Measurements from ENCODE around the gene IL34. TPM values are rescaled to one million over a fixed set of nuclear protein-coding genes. Genes with fewer than 3 reads are reported as not detected.

The IL34 gene
- total and polyA plus RNA-seq, 2 of the 13 experiments (the other 11 are each of a cell fraction or from before 2014, with no cell fraction given), result 1.2 to 1.3 TPM

DNA sequence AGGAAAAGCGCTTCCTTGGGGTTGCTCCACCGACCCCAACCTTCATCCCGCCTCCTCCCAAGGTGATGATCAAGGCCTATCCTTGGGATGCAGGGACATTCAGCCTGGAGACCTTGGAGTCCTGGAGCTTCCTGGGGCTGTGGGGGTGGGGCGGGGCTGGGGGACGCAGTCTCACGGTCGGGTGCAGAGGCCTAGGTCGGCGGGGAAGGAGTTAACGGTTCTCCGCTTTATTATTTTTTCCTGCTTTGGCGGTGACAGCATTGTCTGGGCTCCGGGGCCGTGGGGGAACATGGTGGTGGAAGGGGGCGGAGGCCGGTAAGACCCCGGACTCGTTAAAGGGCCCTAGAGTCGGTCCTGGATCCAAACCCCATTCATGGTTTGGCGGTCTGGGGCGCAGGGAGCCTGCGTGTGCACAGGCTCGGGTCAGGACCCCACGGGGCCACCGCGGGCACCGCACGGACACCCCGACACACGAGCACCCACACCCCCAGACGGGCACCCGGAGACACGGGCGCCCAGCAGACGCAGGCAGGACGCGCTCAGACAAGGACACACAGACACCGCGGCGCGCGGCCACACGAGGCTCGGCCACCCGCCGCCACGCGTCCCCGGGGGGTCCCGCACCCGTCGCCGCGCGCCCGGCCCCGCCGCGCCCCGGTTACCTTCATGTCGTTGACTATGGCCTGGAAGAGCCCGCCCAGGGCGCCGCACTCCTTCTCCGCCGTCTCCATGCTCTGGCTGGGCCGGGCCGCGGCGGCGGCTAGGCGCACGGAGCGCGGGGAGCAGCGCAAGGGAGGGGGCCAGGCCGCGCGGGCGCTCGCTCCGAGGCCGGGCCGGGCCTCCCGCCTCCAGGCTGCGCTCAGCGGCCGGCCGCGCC, 38.9 kb downstream of the IL34 start (continued):
- TF ChIP-seq, protein P1, sequence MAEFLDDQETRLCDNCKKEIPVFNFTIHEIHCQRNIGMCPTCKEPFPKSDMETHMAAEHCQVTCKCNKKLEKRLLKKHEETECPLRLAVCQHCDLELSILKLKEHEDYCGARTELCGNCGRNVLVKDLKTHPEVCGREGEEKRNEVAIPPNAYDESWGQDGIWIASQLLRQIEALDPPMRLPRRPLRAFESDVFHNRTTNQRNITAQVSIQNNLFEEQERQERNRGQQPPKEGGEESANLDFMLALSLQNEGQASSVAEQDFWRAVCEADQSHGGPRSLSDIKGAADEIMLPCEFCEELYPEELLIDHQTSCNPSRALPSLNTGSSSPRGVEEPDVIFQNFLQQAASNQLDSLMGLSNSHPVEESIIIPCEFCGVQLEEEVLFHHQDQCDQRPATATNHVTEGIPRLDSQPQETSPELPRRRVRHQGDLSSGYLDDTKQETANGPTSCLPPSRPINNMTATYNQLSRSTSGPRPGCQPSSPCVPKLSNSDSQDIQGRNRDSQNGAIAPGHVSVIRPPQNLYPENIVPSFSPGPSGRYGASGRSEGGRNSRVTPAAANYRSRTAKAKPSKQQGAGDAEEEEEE (CRISPR knock-in tag; IDR thresholded peaks at IDR 0.05; ENCODE audit: borderline replicate concordance), result no peak
- no peak for TF ChIP-seq ZNF7 (CRISPR knock-in tag; IDR thresholded peaks at IDR 0.05)
- no peak for TF ChIP-seq ZKSCAN5 (CRISPR knock-in tag; IDR thresholded peaks at IDR 0.05)
- TF ChIP-seq, protein P2, sequence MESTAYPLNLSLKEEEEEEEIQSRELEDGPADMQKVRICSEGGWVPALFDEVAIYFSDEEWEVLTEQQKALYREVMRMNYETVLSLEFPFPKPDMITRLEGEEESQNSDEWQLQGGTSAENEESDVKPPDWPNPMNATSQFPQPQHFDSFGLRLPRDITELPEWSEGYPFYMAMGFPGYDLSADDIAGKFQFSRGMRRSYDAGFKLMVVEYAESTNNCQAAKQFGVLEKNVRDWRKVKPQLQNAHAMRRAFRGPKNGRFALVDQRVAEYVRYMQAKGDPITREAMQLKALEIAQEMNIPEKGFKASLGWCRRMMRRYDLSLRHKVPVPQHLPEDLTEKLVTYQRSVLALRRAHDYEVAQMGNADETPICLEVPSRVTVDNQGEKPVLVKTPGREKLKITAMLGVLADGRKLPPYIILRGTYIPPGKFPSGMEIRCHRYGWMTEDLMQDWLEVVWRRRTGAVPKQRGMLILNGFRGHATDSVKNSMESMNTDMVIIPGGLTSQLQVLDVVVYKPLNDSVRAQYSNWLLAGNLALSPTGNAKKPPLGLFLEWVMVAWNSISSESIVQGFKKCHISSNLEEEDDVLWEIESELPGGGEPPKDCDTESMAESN (CRISPR knock-in tag; conservative IDR thresholded peaks at IDR 0.05), result 0 out of 2 replicates have a peak, but pooled peaks have one; percentile 64
- TF ChIP-seq ZNF367 (CRISPR knock-in tag; IDR thresholded peaks at IDR 0.05; ENCODE audit: borderline replicate concordance), result no peak
- no peak for TF ChIP-seq NKX3-1 (CRISPR knock-in tag; IDR thresholded peaks at IDR 0.05)
- TF ChIP-seq, protein P3, sequence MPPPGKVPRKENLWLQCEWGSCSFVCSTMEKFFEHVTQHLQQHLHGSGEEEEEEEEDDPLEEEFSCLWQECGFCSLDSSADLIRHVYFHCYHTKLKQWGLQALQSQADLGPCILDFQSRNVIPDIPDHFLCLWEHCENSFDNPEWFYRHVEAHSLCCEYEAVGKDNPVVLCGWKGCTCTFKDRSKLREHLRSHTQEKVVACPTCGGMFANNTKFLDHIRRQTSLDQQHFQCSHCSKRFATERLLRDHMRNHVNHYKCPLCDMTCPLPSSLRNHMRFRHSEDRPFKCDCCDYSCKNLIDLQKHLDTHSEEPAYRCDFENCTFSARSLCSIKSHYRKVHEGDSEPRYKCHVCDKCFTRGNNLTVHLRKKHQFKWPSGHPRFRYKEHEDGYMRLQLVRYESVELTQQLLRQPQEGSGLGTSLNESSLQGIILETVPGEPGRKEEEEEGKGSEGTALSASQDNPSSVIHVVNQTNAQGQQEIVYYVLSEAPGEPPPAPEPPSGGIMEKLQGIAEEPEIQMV (CRISPR knock-in tag; IDR thresholded peaks at IDR 0.05; ENCODE audit: low read depth), result no peak
- no peak for TF ChIP-seq YEATS2 (CRISPR knock-in tag; IDR thresholded peaks at IDR 0.05; ENCODE audit: borderline replicate concordance)
- TF ChIP-seq PCBP2 (optimal IDR thresholded peaks at IDR 0.05; ENCODE audit: low read depth, low read length, poor library complexity, severe bottlenecking), result no peak
- TF ChIP-seq SP5 (CRISPR knock-in tag; IDR thresholded peaks at IDR 0.05; ENCODE audit: borderline replicate concordance, low read depth), result no peak
- no peak; the same call in none of the 2 replicates for TF ChIP-seq SPEN (CRISPR knock-in tag; IDR thresholded peaks at IDR 0.05; ENCODE audit: low read depth)
- TF ChIP-seq, protein P4, sequence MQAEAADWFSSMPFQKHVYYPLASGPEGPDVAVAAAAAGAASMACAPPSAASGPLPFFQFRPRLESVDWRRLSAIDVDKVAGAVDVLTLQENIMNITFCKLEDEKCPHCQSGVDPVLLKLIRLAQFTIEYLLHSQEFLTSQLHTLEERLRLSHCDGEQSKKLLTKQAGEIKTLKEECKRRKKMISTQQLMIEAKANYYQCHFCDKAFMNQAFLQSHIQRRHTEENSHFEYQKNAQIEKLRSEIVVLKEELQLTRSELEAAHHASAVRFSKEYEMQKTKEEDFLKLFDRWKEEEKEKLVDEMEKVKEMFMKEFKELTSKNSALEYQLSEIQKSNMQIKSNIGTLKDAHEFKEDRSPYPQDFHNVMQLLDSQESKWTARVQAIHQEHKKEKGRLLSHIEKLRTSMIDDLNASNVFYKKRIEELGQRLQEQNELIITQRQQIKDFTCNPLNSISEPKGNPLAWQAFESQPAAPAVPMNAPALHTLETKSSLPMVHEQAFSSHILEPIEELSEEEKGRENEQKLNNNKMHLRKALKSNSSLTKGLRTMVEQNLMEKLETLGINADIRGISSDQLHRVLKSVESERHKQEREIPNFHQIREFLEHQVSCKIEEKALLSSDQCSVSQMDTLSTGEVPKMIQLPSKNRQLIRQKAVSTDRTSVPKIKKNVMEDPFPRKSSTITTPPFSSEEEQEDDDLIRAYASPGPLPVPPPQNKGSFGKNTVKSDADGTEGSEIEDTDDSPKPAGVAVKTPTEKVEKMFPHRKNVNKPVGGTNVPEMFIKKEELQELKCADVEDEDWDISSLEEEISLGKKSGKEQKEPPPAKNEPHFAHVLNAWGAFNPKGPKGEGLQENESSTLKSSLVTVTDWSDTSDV (CRISPR knock-in tag; IDR thresholded peaks at IDR 0.05), result peak; percentile 32; the same call in 1 of the 2 replicates
- no peak for TF ChIP-seq ZNF782 (CRISPR knock-in tag; IDR thresholded peaks at IDR 0.05; ENCODE audit: borderline replicate concordance)
- TF ChIP-seq CEBPG (CRISPR knock-in tag; IDR thresholded peaks at IDR 0.05), result no peak
- TF ChIP-seq, protein P5, sequence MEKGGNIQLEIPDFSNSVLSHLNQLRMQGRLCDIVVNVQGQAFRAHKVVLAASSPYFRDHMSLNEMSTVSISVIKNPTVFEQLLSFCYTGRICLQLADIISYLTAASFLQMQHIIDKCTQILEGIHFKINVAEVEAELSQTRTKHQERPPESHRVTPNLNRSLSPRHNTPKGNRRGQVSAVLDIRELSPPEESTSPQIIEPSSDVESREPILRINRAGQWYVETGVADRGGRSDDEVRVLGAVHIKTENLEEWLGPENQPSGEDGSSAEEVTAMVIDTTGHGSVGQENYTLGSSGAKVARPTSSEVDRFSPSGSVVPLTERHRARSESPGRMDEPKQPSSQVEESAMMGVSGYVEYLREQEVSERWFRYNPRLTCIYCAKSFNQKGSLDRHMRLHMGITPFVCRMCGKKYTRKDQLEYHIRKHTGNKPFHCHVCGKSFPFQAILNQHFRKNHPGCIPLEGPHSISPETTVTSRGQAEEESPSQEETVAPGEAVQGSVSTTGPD (CRISPR knock-in tag; IDR thresholded peaks at IDR 0.05), result peak; percentile 10; the same call in 1 of the 2 replicates
- TF ChIP-seq LCORL (IDR thresholded peaks at IDR 0.05), result no peak
- peak; percentile 6; the same call in 1 of the 2 replicates for TF ChIP-seq LCORL (CRISPR knock-in tag; IDR thresholded peaks at IDR 0.05)
- no peak for TF ChIP-seq TMF1 (CRISPR knock-in tag; IDR thresholded peaks at IDR 0.05; ENCODE audit: low read depth)
- no peak for TF ChIP-seq ZKSCAN1 (IDR thresholded peaks at IDR 0.05; ENCODE audit: low read length)
- peak; percentile 63; the same call in 1 of the 2 replicates for TF ChIP-seq SALL1 (CRISPR knock-in tag; IDR thresholded peaks at IDR 0.05)
